ENCODE measurements around the gene NANOGP8. TPM values are rescaled to one million over a fixed set of nuclear protein-coding genes. Genes with fewer than 3 reads are reported as not detected.

Gene NANOGP8
- polyA plus RNA-seq, 1 donor from 2014 or later: not detected

DNA sequence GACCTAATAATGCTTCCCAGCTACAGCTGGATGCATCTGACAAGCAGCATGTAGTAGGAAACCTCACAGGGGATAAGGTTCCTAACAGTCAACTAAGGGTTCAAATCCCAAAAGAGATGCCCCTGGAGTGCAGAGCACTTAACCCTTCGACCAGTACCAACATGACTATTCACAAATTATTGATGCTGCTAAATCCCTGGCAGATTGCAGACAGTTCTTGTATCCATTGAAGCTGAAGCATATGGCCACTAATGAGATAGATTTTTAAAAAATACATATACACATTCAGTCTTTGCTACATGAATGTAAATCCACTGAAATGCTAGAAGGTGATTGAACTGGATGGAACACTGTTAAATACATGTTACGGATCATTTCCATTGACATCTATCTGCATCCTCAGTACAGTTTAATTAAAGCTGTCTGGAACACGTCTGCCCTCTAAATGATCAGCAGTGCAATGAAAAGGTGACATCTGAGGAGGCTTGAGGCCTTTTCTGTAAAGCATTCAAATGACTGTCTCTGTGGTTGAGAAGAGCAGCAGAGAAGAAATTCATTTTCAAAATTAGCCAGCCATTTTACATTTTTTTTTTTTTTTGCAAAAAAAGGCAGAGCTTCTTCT is 19.5 kb upstream of the NANOGP8 start:
- no peaks in the 10 kb centered on the region for H3K79me2 ChIP-seq (replicated peaks; ENCODE audit: insufficient read depth, low read length)
- H3F3A ChIP-seq (ENCODE audit: insufficient read depth, low read length, poor library complexity, severe bottlenecking): no peaks in the 10 kb centered on the region
- TF ChIP-seq POLR2AphosphoS5 (IDR thresholded peaks at IDR 0.05) (no peak), MXI1 (conservative IDR thresholded peaks at IDR 0.05; ENCODE audit: poor library complexity, severe bottlenecking) (no peak), RAD21 (conservative IDR thresholded peaks at IDR 0.05) (no peak), EZH2 (IDR thresholded peaks at IDR 0.05; ENCODE audit: borderline replicate concordance, insufficient read depth, low read length, poor library complexity, severe bottlenecking) (no peak), SMC3 (conservative IDR thresholded peaks at IDR 0.05; ENCODE audit: poor library complexity) (no peak), TAF1 (IDR thresholded peaks at IDR 0.05; ENCODE audit: low read depth) (no peak), EP300 (conservative IDR thresholded peaks at IDR 0.05; ENCODE audit: poor library complexity, severe bottlenecking) (no peak)
- TF ChIP-seq, protein P1, sequence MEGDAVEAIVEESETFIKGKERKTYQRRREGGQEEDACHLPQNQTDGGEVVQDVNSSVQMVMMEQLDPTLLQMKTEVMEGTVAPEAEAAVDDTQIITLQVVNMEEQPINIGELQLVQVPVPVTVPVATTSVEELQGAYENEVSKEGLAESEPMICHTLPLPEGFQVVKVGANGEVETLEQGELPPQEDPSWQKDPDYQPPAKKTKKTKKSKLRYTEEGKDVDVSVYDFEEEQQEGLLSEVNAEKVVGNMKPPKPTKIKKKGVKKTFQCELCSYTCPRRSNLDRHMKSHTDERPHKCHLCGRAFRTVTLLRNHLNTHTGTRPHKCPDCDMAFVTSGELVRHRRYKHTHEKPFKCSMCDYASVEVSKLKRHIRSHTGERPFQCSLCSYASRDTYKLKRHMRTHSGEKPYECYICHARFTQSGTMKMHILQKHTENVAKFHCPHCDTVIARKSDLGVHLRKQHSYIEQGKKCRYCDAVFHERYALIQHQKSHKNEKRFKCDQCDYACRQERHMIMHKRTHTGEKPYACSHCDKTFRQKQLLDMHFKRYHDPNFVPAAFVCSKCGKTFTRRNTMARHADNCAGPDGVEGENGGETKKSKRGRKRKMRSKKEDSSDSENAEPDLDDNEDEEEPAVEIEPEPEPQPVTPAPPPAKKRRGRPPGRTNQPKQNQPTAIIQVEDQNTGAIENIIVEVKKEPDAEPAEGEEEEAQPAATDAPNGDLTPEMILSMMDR (IDR thresholded peaks at IDR 0.05; ENCODE audit: poor library complexity, severe bottlenecking): no peak
- TF ChIP-seq, protein P2, sequence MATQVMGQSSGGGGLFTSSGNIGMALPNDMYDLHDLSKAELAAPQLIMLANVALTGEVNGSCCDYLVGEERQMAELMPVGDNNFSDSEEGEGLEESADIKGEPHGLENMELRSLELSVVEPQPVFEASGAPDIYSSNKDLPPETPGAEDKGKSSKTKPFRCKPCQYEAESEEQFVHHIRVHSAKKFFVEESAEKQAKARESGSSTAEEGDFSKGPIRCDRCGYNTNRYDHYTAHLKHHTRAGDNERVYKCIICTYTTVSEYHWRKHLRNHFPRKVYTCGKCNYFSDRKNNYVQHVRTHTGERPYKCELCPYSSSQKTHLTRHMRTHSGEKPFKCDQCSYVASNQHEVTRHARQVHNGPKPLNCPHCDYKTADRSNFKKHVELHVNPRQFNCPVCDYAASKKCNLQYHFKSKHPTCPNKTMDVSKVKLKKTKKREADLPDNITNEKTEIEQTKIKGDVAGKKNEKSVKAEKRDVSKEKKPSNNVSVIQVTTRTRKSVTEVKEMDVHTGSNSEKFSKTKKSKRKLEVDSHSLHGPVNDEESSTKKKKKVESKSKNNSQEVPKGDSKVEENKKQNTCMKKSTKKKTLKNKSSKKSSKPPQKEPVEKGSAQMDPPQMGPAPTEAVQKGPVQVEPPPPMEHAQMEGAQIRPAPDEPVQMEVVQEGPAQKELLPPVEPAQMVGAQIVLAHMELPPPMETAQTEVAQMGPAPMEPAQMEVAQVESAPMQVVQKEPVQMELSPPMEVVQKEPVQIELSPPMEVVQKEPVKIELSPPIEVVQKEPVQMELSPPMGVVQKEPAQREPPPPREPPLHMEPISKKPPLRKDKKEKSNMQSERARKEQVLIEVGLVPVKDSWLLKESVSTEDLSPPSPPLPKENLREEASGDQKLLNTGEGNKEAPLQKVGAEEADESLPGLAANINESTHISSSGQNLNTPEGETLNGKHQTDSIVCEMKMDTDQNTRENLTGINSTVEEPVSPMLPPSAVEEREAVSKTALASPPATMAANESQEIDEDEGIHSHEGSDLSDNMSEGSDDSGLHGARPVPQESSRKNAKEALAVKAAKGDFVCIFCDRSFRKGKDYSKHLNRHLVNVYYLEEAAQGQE (IDR thresholded peaks at IDR 0.05; ENCODE audit: borderline replicate concordance): no peak
- H3K9ac ChIP-seq (ENCODE audit: low read length): no peak overlapping the region
- no peaks in the 10 kb centered on the region for H3K27me3 ChIP-seq (ENCODE audit: insufficient read depth, low read depth, low read length)
- no peaks in the 10 kb centered on the region for H3K9me3 ChIP-seq (ENCODE audit: low read length)
- no peak overlapping the region for H2AFZ ChIP-seq (ENCODE audit: low read depth, low read length)
- no peaks in the 10 kb centered on the region for H3K9me2 ChIP-seq (ENCODE audit: insufficient read depth, low read length)
- H3K4me3 ChIP-seq (ENCODE audit: low read length): no peak overlapping the region
- H4K20me1 ChIP-seq (ENCODE audit: insufficient read depth): no peaks in the 10 kb centered on the region
- H3K27ac ChIP-seq (ENCODE audit: low read length): no peak overlapping the region
- no peaks in the 10 kb centered on the region for H3K36me3 ChIP-seq (ENCODE audit: insufficient read depth, low read length)
- no peak overlapping the region for H3K4me2 ChIP-seq (ENCODE audit: low read length)

GRCh38 chr15:35102186-35102585 is 17.1 kb upstream of the NANOGP8 start:
- Histone ChIP-seq H3K4me2 (ENCODE audit: low read length) (no peak overlapping the region), H3K4me3 (ENCODE audit: low read length) (no peak overlapping the region), H3F3A (ENCODE audit: insufficient read depth, low read length, poor library complexity, severe bottlenecking) (no peaks in the 10 kb centered on the region), H3K27ac (ENCODE audit: low read length) (no peak overlapping the region), H4K20me1 (ENCODE audit: insufficient read depth) (no peaks in the 10 kb centered on the region), H3K36me3 (ENCODE audit: insufficient read depth, low read length) (no peaks in the 10 kb centered on the region), H3K79me2 (replicated peaks; ENCODE audit: insufficient read depth, low read length) (no peaks in the 10 kb centered on the region), H3K9me3 (ENCODE audit: low read length) (no peaks in the 10 kb centered on the region), H2AFZ (ENCODE audit: low read depth, low read length) (no peak overlapping the region), H3K27me3 (ENCODE audit: insufficient read depth, low read depth, low read length) (no peaks in the 10 kb centered on the region), H3K9me2 (ENCODE audit: insufficient read depth, low read length) (no peaks in the 10 kb centered on the region), H3K9ac (ENCODE audit: low read length) (no peak overlapping the region)
- TF ChIP-seq EP300 (conservative IDR thresholded peaks at IDR 0.05; ENCODE audit: poor library complexity, severe bottlenecking) (no peak), TAF1 (IDR thresholded peaks at IDR 0.05; ENCODE audit: low read depth) (no peak), SMC3 (conservative IDR thresholded peaks at IDR 0.05; ENCODE audit: poor library complexity) (no peak), POLR2AphosphoS5 (IDR thresholded peaks at IDR 0.05) (no peak), RAD21 (conservative IDR thresholded peaks at IDR 0.05) (no peak)
- TF ChIP-seq, protein P2 (IDR thresholded peaks at IDR 0.05; ENCODE audit: borderline replicate concordance): no peak
